NCI-H2227 (cell line): Measurements from ENCODE around the gene JUND.

Experiments
- DNase-seq: peaks from one replicate; lab custom pipeline; 2025; ENCODE audit not compliant: unreplicated experiment; lab: John Stamatoyannopoulos, UW

The JUND gene

DNA sequence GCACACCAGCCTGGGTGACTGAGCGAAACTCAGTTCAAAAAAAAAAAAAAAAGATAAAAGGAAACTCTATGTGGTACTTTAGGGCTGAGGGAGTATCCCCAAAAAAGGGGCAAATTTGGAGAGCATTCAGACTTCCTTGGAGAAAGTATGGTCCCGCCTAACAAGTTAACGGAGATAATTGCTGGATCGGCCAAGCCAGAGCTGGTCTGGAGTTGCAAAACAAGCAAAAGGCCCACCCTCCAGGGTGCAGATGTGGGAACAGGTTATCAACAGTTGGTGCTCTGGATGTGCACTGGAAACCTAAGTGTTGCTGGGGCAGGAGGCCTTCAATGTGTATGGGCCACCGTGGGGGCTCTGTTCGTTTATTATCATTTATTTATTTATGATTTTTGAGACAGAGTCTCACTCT is 10.0 kb downstream of the JUND start:
- DNase-seq = no peak

DNA sequence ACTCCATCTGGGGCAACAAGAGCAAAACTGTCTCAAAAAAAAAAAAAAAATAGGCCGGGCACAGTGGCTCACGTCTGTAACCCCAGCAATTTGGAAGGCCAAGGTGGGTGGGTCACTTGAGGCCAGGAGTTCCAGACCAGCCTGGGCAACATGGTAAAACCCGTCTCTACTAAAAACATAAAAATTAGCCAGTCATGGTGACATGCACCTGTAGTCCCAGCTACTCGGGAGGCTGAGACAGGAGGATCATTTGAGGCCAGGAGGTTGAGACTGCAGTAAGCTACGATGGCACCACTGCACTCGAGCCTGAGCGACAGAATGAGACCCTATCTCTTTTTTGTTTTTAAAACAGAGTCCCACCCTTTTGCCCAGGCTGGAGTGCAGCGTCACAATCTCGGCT is 11.1 kb downstream of the JUND start:
- DNase-seq = no peak

DNA sequence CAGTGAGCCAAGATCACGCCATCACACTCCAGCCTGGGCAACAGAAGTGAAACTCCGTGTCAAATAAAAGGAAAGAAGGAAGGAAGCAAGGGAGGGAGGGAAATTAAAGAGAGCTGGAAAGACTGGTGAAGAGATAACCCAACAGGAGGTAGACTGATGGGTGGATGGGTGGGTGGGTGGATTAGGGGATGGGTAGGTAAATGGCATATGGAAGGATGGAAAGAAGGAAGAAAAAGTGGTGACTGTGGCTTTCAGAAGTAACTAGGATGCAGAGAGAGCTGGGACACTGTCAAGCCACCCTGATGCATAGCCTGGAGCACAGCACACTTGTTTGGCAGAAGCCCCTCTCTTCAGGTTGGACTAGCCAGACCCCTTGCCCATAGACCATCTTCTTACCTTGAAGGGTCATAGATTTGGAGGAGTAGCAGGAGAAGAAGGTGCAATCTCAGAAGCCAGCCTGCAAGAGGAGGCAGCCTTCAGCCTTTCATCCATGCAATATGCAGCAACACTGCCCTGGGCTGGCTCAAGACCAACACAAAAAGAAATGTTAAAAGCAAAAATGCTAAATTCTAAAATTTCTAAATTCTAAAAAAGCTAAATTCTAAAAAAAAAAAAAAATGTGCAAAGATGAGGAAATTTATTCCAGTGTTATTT is 12.2 kb downstream of the JUND start:
- DNase-seq = no peak

DNA sequence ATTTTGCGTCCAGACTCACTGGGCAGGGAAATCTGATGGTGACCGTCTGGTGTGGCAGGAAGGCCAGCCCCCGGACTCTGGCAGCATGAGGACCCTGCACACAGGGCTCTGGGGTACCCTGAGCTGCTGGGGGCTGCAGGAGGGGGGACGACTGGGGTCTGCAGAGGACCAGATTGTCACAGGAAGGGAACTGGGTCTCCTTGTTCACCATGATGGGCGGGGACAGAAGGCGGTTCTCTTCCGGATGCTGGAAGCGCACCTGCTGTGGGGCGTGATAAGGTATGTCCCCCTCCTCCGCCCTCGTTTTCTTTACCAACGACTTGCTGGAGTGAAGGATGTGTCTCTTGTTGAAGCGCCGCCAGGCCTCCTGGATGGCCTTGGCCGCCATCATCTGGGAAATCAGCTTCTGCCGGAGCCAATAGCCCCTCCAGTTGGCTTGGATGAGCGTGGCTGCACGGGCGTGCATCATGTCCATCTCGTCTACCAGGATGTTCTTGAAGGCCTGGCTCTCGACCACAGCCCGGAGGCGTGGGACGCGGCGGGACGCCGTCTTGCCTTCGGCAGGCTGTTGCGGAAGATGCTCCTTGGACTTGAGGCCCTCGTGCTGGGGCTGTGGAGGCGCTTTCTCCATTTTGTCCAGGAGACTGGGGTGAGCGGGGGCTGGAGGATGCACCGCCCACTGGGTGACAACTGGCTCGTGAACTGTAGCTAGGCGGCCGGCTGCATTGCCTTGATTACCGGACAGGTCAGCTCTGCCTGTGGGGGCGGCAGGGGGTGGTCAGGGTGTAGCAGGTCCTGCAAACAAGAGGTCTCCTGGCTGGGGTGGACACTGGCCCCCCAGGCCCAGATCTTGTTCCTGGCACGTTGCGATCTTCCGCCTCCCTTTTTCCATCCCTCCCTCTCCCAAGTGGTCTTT is 14.4 kb downstream of the JUND start:
- no peak for DNase-seq

DNA sequence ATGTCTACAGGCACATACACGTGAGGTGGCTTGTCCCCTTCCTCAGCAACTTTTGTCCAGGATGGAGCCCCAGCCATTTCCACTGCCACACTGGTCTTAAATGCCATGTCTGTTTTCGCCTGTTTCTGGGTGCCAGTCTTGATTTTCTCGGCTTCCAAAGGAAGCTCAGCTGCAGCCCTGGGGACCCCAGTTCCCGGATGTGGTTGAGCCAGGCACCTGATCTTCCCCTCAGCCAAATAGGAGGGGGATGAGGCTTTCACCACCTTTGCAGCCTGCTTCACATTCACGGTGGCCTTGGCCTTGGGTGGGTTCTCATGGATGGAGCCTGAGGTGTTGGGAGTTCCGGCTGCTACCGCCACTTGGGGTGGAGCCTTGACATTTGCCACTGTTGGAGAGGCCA is 15.8 kb downstream of the JUND start:
- no peak for DNase-seq

DNA sequence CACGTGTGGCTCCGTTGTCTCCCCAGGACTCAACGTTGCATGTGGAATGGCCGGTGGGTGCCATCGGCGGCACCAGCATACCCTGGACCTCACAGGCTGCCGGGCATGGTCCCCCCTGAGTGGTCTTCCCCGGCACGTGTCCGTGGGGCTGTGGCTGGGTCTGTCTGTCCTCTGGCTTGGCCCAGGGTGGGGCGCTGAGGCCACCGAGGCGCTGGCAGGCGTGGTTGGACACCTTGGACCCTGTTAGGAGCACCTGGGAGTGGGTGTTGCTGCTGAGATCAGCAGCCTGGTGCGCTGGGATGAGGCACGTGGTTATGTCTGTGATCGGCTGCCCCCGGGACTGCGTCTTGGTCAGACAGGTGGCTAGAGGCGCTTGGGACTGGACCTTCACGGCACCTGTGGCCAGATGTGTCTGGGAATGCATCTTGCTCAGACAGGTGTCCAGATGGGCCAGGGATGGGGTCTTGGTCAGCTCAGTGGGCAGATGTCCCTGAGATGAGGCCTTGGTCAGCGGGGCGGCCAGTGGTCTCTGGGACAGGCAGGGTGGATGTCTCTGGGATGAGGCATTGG is 16.4 kb downstream of the JUND start:
- no peak for DNase-seq

DNA sequence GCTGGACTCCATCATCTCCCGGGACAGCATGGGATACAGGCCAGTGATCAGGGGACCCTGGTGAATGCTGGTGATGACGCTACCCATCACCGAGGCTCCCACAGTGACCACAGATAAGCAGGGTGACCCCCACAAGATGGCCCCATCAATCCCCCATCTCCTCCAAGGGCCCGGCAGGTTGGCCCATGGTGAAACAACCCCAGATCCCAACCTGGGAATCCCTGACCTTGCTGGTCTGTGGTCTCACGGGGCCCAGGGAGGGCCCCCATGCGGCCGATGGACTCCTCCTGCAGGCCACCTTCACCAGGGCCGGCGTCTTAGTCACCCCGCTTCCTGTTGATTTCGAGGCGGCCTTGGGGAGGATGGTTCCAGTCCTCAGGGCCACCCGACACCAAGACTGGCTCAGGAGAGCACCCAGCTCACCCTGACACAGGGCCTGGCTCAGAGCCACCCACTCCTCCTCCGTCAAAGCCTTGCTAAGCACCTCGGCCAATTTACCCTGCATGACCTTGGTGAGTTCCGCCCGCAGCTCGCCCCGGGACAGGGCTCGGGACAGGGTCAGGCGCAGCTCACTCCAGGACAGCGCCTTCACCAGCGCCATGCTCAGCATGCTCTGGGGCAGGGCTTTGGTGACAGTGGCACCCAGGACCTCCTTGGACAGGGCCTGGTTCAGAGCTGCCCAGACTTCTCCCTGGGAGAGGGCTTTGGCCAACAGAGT is 17.1 kb downstream of the JUND start:
- DNase-seq = no peak

DNA sequence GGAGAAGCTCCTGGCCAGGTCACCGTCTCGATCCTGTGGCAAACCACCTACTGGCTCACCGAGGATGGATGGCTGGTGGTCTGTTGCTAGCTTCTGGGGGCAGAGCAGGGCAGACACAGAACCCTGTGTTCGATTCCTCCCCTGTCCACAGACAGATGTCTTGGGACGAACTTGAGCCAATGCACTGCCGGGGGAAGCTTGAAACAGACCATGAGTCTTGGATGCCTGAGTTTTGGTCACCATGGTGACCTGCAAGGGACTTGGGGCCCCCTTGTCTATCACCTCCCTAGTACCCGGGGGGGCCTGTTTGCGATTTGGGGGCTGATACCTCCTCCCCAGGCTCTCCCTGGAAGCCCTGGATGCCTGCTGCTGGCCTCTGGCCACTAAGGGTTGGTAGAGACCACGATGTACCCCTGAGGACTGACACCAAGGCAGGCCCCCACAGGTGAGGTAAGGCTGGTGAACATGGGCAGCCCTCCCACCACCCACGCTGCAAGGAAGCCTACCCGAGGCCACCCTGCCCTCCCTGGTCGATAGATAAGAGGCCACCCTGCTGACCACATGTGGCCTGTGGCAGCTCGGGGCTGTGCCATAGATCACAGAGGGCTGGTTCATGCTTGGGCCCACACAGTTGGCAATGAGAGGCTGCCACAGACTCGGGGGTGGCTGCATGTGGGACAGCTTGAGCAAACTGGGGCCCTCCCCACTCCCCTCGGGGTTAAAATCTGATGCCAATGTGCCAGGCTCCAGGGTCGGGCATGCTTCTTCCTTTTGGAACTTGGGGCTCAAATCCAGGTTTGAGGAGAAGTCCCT is 17.9 kb downstream of the JUND start:
- DNase-seq = no peak

DNA sequence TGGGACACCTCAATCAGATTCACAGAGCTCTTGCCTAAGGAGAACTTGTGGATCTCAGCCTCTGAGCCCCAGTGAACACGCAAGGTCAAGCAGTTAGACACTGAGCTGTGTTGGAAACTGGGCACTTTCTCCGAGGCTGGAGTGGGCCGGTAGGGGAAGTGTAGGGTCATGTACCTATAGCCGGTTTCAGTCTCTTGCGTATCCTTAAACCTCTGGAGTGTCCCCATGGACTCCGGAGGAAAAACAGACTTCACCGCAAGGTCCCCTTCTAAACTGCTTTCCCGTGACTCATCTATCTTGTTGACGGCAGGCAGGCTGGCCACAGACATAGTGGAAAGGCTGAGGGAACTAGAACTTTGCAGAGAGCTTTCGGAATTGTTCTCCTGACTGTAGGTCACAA is 18.5 kb downstream of the JUND start:
- DNase-seq = no peak

DNA sequence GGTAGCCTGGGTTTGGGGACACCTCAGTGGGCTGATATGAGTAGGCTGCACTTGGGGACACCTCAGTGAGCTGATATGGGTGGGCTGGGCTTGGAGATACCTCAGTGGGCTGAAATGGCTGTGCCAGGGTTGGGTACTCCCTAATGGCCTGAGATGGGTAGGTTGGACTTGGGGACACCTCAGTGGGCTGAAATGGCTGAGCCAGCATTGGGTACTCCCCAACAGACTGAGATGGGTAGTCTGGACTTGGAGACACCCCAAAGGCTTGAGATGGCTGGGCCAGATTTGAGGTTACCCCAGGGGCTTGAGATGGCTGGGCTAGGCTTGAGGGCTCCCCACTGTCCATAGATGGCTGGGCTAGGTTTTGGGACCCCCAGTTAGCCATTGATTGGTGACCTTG is 19.3 kb downstream of the JUND start:
- no peak for DNase-seq

DNA sequence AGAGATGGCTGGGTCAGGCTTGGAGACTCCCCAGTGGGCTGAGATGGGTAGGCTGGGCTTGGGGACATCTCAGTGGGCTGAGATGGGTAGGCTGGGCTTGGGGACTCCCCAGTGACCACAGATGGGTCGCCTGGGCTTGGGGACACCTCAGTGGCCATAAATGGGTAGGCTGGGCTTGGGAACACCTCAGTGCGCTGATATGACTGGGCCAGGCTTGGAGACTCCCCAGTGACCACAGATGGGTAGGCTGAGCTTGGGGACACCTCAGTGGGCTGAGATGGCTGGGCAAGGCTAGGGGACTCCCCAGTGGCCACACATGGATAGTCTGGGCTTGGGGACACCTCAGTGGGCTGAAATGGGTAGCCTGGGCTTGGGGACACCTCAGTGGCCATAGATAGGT is 19.9 kb downstream of the JUND start:
- DNase-seq = no peak

DNA sequence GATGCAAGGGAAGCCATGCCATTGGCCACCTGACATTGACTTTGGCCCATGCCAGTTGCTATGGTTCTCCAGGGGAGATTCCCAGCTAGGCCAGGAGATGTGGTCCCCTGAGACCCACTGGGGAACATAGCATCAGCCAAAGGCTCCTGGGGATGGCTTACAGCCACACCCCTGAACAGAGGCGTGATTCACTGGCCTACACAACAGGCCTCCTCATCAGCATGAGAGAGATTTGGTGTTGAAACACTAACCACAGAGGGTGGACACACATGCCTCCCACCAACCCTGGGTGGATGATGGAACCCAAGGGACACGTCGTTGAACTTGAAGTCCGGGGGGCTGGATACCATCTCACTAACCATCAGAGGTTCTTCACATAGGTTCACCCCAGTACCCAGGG is 21.5 kb downstream of the JUND start:
- no peak for DNase-seq

DNA sequence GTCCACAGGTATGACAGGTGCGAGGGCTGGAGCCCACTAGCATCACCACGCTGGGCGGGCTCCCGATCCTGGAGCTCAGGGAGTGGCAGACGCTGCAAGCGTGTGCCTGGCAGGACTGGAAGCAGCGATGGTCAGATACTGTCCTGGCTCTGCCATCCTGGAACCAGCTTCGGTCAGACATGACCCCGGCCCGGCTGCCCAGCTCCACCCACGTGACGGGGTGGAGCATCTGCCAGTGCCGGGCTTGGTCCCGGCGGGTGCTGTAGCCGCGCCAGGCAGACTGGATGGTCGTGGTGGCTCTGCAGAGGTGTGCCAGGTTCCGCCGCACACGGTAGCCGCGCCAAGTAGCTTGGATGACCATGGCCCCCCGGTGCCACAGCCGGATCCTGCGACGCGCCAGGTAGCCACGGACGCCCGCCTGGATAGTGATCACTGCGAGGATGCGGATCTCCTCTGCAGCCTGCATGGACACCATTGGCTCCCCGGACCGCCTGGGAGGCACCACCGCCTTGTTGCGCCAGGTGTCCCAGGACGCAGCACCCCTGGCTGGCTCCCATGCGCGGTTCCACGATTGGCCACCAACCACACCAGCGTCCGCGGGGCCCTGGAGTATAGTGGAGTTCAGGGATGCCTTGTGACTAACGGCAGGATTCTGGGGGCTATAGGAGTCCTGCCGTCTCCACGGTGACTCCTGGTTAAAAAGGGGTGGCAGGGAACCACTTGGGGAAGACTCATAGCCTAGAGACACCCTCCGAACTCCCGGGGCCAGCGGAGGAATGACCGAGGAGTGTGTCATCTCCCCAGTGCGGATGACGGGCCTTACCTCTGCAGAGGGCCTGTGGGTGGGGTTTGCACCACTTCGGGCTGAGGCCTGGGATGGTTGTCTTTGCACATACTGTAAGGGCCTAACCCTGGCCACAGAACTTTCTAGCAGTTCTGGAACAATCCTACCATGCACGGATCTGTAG is 23.6 kb downstream of the JUND start:
- no peak for DNase-seq

DNA sequence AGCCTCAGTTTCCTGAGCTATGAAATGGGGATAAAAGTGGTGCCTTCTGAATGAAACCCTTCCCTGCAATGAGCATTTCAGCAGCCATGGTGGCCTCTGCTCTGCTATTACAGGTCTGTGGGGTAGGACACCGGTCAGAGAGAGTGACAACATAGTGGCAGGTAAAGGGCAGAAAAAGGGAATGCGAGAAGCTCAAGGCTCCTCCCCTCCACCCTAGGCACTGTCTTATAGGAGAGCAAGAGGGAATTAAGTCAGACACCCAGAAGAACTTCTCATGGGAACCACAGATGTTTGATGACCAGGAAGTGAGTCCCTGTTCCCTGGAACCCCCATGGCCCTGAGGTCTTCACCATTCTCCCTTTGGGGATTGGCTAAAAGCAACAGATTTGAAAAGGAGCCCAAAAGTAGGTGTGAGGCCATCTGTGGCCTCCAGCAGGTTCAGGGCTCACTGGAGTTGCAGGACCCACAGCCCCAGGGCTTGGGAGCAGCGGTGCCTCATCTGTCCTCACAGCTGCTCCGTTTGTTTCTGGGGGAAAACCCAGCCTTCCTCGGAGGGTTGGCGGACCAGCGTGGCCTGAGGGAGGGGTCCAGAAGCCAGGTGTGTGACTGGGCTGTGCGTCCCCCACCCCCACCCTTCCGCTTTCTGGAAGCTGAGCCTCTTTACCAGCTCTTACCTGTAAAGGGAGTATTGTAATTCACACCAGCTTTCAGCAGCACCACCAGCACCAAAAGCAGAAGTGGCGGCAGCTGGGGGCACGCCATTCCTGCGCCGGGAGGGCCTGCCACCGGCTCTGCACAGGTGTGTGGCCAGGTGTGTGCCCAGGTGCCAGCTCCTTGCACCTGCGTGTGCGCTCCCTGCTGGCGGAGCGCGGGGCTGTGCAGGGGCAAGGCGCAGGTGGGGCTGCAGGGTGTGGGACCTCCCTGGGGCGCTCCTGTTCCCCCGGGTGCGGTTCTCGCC is 26.6 kb downstream of the JUND start:
- no peak for DNase-seq

DNA sequence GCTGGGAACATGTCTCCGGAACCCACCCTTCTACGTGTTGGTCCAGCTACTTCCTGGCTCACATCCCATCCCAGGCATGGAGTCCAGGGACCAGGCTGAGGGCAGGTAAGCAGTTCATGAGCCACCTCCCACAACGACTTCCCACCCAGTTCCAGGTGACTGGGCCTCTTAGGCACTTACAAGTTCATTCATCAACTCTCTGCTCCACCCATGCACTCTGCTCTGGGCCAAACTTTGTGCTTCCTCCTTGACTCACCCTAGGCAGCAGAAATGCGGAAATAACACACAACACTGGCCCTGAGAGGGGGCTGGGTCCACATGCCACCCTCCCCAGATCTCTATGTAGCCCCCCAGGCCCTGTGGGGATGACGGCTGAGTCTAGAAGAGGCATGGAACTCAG is 27.7 kb downstream of the JUND start:
- no peak for DNase-seq

DNA sequence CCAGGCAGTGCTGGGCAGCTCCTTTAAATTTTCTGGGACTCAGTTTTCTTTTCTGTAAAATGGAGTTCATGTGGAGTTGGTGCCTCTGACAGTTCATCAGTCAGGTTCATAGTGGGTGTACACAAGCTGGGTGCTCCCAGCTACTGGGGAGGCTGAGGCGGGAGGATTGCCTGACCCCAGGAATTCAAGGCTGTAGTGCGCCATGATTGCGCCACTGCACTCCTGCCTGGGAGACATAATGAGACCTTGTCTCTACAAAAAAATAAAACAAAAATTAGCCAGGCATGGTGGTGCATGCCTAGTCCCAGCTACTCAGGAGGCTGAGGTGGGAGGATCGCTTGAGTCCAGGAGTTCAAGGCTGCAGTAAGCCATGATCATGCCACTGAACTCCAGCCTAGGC is 28.3 kb downstream of the JUND start:
- no peak for DNase-seq

DNA sequence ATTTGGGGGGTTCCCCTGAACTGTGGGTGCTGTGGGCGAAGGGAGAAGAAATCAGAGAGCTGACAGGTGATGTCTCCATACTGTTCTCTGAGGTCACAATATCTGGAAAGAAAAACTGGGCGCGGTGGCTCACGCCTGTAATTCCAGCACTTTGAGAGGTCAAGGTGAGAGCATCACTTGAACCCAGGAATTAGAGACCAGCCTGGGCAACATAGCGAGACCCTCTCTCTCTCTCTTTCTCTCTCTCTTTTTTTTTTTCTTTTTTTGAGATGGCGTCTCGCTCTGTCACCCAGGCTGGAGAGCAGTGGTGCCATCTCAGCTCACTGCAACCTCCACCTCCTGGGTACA is 29.1 kb downstream of the JUND start:
- DNase-seq = no peak

DNA sequence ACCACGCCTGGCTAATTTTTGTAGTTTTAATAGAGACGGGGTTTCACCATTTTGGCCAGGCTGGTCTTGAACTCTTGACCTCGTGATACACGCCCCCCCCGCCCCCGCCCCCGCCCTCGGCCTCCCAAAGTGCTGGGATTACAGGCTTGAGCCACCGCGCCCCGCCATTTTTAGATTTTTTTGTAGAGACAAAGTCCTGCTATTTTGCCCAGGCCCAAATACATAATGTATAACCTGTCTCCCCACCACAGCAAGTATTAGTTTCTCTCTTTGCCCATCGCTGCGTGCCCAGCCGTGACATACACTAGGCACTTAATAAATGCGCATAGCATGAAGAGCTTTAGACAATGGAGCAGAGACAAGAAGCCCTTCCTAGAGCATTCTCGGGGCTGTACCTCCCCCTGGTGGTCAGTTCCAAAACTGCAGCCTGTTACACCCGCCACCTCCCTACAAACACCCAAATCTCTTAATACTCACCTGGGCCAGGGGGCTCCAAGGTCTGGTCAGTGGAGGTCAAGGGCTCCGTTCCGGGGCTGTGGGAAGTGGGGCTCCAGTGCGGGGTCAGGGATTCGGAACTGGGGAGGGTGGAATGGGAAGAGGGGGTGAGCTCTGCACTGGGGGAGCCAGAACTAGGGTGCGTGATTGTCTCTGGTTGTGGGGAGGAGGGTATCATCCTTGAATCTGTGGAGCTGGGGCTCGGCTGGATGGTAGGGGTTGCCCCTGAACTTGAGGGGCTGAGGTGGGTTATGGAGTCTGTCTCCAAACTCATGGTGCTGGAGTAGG is 29.6 kb downstream of the JUND start:
- DNase-seq = peak; percentile 75
